A673 (cell line): ENCODE measurements around the gene GRN.

ENCODE experiments used
- EZH2 ChIP-seq: fragments of 200-600 bp; sonication (generic); IDR thresholded peaks from 2 replicates; pipeline ENCODE4 v1.6.1; 2017; ENCODE audit warnings: borderline replicate concordance, low read depth, mild to moderate bottlenecking, mixed read lengths, antibody characterized with exemption, low read length; ENCODE audit not compliant: poor library complexity, severe bottlenecking
- TF ChIP-seq, protein P1 (sequence below): fragments of 300-800, 200-600 bp; sonication (generic); conservative IDR thresholded peaks from 2 replicates; pipeline ENCODE4 v1.5.1; 2017; ENCODE audit warnings: low read depth, mild to moderate bottlenecking, antibody characterized with exemption, low read length, moderate library complexity, mixed read lengths

DNA sequence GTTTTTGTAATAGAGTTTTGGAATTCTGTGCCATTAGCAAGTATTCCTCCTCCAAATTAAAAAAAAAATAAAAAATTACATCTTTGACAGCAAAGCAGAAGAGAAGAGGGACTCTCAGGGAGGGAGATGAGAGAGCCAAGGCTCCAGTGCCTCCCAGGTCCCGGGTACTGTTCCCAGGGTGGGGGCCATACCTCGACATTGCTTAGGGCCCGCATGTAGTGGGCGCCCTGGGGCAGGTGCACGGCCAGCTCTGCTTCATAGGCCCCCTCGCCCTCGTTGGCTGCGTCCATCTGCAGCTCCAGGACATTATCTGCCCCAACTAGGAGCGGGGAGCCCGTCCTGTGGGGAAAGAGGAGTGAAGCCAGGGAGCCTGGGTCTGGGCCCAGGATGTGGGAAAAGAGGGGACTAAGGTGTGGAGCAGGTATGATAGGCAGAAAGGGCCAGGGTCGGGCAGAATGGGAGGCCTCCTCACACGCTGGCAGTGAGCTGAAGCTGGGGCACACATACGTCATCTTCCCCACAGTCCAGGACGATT is 33.1 kb downstream of the GRN start:
- TF ChIP-seq, protein P1, sequence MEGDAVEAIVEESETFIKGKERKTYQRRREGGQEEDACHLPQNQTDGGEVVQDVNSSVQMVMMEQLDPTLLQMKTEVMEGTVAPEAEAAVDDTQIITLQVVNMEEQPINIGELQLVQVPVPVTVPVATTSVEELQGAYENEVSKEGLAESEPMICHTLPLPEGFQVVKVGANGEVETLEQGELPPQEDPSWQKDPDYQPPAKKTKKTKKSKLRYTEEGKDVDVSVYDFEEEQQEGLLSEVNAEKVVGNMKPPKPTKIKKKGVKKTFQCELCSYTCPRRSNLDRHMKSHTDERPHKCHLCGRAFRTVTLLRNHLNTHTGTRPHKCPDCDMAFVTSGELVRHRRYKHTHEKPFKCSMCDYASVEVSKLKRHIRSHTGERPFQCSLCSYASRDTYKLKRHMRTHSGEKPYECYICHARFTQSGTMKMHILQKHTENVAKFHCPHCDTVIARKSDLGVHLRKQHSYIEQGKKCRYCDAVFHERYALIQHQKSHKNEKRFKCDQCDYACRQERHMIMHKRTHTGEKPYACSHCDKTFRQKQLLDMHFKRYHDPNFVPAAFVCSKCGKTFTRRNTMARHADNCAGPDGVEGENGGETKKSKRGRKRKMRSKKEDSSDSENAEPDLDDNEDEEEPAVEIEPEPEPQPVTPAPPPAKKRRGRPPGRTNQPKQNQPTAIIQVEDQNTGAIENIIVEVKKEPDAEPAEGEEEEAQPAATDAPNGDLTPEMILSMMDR, result no peak
- TF ChIP-seq EZH2, result no peak
